ENCODE data around the gene KCNA5. TPM values are rescaled to one million over a fixed set of nuclear protein-coding genes. Genes with fewer than 3 reads are reported as not detected.

The KCNA5 gene
- total RNA-seq, 4 donors from 2014 or later, result 0.60 to 3.7 (median 2.0) TPM

DNA sequence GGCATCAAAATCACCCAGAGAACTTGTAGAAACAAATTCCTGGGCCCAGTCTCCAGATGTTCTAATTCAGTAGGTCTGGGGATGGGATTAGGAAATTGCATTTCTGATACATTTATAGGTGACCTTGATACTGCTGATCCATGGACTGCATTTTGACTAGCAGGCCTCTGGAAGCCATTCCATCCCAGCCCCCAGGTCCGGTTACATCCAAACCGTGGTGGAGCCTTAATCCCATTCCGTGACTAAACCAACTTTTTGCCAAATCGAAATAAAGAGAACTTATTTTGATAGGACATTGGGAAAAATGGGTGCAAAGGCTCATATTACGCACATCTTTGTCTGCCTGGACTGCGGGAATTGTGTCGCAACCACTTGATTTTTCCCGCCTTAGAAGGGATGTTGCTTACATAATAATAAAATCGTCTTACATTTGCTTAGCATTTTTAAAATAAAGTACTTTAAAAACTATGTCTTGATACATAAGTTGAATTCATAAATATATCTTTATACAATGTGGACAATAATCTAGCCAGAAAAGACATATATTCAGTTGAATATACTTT is 5.8 kb upstream of the KCNA5 start:
- intact Hi-C loops (cut with DNase I; ENCODE audit: low total_unique reads) (no loop called here), in situ Hi-C loops (cut with MboI; ENCODE audit: low pct_ligation_motif_present in 1 of 4, low pct_unique_long_range_greater_than_20kb in 1 of 4, low sequenced_read_pairs in 3 of 4) (no loop called here)
- H3K27me3 ChIP-seq, result peaks cover 37% of the 10 kb centered on the region
- 86 to 93% methylated on average over 5 to 9 of the region's 9 CpGs for WGBS, 2 donors (ENCODE audit: low coverage in 1 of 2)
- DNase-seq, result no peak
- H3K36me3 ChIP-seq, result no peaks in the 10 kb centered on the region
- TF ChIP-seq, protein P1, sequence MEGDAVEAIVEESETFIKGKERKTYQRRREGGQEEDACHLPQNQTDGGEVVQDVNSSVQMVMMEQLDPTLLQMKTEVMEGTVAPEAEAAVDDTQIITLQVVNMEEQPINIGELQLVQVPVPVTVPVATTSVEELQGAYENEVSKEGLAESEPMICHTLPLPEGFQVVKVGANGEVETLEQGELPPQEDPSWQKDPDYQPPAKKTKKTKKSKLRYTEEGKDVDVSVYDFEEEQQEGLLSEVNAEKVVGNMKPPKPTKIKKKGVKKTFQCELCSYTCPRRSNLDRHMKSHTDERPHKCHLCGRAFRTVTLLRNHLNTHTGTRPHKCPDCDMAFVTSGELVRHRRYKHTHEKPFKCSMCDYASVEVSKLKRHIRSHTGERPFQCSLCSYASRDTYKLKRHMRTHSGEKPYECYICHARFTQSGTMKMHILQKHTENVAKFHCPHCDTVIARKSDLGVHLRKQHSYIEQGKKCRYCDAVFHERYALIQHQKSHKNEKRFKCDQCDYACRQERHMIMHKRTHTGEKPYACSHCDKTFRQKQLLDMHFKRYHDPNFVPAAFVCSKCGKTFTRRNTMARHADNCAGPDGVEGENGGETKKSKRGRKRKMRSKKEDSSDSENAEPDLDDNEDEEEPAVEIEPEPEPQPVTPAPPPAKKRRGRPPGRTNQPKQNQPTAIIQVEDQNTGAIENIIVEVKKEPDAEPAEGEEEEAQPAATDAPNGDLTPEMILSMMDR (IDR thresholded peaks at IDR 0.05), result no peak
- TF ChIP-seq EP300 (IDR thresholded peaks at IDR 0.05; ENCODE audit: low read depth) (no peak), POLR2A (IDR thresholded peaks at IDR 0.05) (no peak), POLR2AphosphoS5 (IDR thresholded peaks at IDR 0.05) (no peak)
- H3K4me1 ChIP-seq, result no peaks in the 10 kb centered on the region
- H3K9me3 ChIP-seq, result no peaks in the 10 kb centered on the region
- no peak overlapping the region for H3K27ac ChIP-seq
- H3K4me3 ChIP-seq, result no peak overlapping the region

DNA sequence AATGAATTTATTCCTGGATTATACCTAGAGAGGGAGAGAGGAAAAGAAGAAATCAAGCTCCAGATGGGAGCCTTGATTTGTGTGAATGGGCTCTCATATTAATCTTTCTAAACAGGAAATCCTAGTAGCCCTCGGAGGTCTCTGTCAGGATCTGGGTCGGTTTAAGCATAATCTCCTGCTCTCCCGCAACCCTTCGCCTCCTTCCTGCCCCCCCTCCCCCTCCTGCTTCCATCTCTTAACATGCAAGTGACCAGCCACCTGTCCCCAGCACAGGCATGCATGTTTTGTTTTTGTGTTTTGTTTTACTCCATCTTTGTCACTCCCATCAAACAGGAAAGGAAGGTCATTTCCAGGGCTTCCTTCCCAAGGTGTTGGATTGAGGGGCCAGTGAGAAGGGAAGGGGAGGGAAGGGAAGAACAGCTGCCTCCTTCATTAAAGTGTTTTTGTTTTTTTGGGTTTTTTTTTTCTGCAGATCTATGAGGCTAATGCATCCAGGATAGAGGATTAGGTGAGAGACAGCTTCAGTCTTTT is 4.8 kb upstream of the KCNA5 start:
- Histone ChIP-seq H3K27ac (no peak overlapping the region), H3K9me3 (no peaks in the 10 kb centered on the region), H3K4me1 (peaks cover 0 to 3% (median 0%) of the 10 kb centered on the region in 4 donors), H3K36me3 (no peaks in the 10 kb centered on the region), H3K27me3 (peaks cover 46% of the 10 kb centered on the region), H3K4me3 (no peak overlapping the region)
- DNase-seq, result no peak
- intact Hi-C loops (cut with DNase I; ENCODE audit: low total_unique reads), result no loop called here
- no peak for TF ChIP-seq POLR2A (IDR thresholded peaks at IDR 0.05)
- TF ChIP-seq POLR2AphosphoS5 (IDR thresholded peaks at IDR 0.05), result no peak
- TF ChIP-seq, protein P1 (IDR thresholded peaks at IDR 0.05), result no peak
- TF ChIP-seq EP300 (IDR thresholded peaks at IDR 0.05; ENCODE audit: low read depth), result no peak
- WGBS, 2 donors (ENCODE audit: low coverage in 1 of 2), result 22 to 30% methylated on average over 4 of the region's 4 CpGs
- in situ Hi-C loops (cut with MboI; ENCODE audit: low pct_ligation_motif_present in 1 of 4, low pct_unique_long_range_greater_than_20kb in 1 of 4, low sequenced_read_pairs in 3 of 4), result no loop called here

DNA sequence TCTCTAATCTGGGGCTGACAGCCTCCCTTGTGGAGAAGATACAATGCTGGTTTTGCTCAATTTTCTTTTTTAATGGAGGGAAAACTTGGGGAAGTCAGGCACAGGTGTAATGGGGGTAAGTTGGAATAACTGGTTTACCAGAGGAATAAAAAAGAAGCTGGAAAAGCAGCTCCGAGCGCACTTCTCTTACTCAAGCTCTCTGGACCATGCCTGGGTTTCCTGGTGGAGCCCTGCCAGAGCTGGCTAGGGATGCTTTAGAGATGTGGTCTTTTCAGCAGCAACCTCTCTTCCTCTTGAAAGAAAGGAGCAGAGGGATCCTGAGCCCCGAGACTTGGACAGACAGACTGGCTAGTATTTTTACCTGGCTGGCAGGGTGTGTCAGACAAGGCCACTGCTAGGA is 3.9 kb upstream of the KCNA5 start:
- WGBS, 2 donors (ENCODE audit: low coverage in 1 of 2), result 82% methylated on average over 3 of the region's 3 CpGs; no CpG with 5 or more reads in 1 of the 2 donors
- intact Hi-C loops (cut with DNase I; ENCODE audit: low total_unique reads) (no loop called here), in situ Hi-C loops (cut with MboI; ENCODE audit: low pct_ligation_motif_present in 1 of 4, low pct_unique_long_range_greater_than_20kb in 1 of 4, low sequenced_read_pairs in 3 of 4) (no loop called here)
- Histone ChIP-seq H3K27ac (no peak overlapping the region), H3K36me3 (no peaks in the 10 kb centered on the region), H3K27me3 (peaks cover 56% of the 10 kb centered on the region), H3K4me1 (peaks cover 0 to 5% (median 0%) of the 10 kb centered on the region in 4 donors), H3K9me3 (no peaks in the 10 kb centered on the region), H3K4me3 (no peak overlapping the region)
- TF ChIP-seq EP300 (IDR thresholded peaks at IDR 0.05; ENCODE audit: low read depth) (no peak), POLR2A (IDR thresholded peaks at IDR 0.05) (no peak), POLR2AphosphoS5 (IDR thresholded peaks at IDR 0.05) (no peak)
- TF ChIP-seq, protein P1 (IDR thresholded peaks at IDR 0.05), result no peak
- DNase-seq, result no peak

DNA sequence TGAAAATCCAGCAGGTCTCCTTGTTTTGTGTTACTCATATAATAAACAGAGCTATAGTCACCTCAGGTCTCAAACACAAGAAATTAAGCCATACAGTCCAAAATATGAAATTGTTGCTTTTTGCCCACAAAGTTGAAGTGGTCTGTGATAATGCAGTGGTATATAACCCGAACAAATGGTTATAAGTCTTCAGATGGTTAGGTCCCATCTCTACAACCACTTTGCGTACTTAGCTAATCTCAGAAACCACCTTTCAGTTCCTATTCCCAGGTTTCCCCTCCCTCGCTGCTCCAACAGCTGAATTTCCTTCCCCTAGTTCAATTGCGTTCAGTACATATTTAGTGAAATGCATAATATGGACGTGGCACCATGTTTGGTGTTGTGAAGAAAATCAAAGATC is 3.3 kb upstream of the KCNA5 start:
- in situ Hi-C loops (cut with MboI; ENCODE audit: low pct_ligation_motif_present in 1 of 4, low pct_unique_long_range_greater_than_20kb in 1 of 4, low sequenced_read_pairs in 3 of 4), result no loop called here
- TF ChIP-seq, protein P1 (IDR thresholded peaks at IDR 0.05), result no peak

More for the DNA sequence above, 3.3 kb upstream of the KCNA5 start:
- no peaks in the 10 kb centered on the region for H3K9me3 ChIP-seq
- 44 to 52% methylated on average over 5 of the region's 5 CpGs for WGBS, 2 donors (ENCODE audit: low coverage in 1 of 2)
- no peak for DNase-seq
- peaks cover 60% of the 10 kb centered on the region for H3K27me3 ChIP-seq
- no peak overlapping the region for H3K4me3 ChIP-seq
- intact Hi-C loops (cut with DNase I; ENCODE audit: low total_unique reads), result no loop called here
- H3K27ac ChIP-seq, result no peak overlapping the region
- no peaks in the 10 kb centered on the region for H3K36me3 ChIP-seq
- peaks cover 0 to 5% (median 0%) of the 10 kb centered on the region in 4 donors for H3K4me1 ChIP-seq
